ENCODE results near the gene ASIC4. TPM values are rescaled to one million over a fixed set of nuclear protein-coding genes. Genes with fewer than 3 reads are reported as not detected.

ASIC4 gene
- total RNA-seq, 4 donors from 2014 or later, result not detected

- TF ChIP-seq CTCF (IDR thresholded peaks at IDR 0.05; ENCODE audit: low read depth), result no peak
Observed at GRCh38 chr2:219563271-219563928, 49.1 kb downstream of the ASIC4 start.

- no peak for TF ChIP-seq CTCF (IDR thresholded peaks at IDR 0.05; ENCODE audit: low read depth)
Observed at GRCh38 chr2:219565130-219566080, 51.1 kb downstream of the ASIC4 start.

- TF ChIP-seq CTCF (IDR thresholded peaks at IDR 0.05; ENCODE audit: low read depth), result no peak
Observed at GRCh38 chr2:219566640-219567039, 52.4 kb downstream of the ASIC4 start.

GRCh38 chr2:219567131-219567530, 52.8 kb downstream of the ASIC4 start:
- no peak for TF ChIP-seq CTCF (IDR thresholded peaks at IDR 0.05; ENCODE audit: low read depth)

- no peak for TF ChIP-seq CTCF (IDR thresholded peaks at IDR 0.05; ENCODE audit: low read depth)
Observed at GRCh38 chr2:219567791-219568361, 53.6 kb downstream of the ASIC4 start.

GRCh38 chr2:219569041-219569440, 54.8 kb downstream of the ASIC4 start:
- TF ChIP-seq CTCF (IDR thresholded peaks at IDR 0.05; ENCODE audit: low read depth), result no peak

GRCh38 chr2:219569635-219570034, 55.4 kb downstream of the ASIC4 start:
- no peak for TF ChIP-seq CTCF (IDR thresholded peaks at IDR 0.05; ENCODE audit: low read depth)
